PFSK-1 (cell line): ENCODE results near the gene ZNF90.

Source experiments
- TAF1 ChIP-seq: IDR thresholded peaks from 2 replicates; pipeline ENCODE4 v1.6.1; 2012; ENCODE audit warnings: low read length, control low read depth, borderline replicate concordance; ENCODE audit not compliant: insufficient read depth
- TF ChIP-seq, protein P1 (sequence below), 2 experiments: IDR thresholded peaks; 2 replicates each; pipeline versions ENCODE4 v1.6.1 to v1.8.0; 2011 to 2012; ENCODE audit warnings: low read depth in 2 of 2, low read length in 2 of 2, control low read depth in 1 of 2, inconsistent platforms in 1 of 2, mild to moderate bottlenecking in 1 of 2, moderate library complexity in 1 of 2; ENCODE audit not compliant: insufficient read depth in 1 of 2

DNA sequence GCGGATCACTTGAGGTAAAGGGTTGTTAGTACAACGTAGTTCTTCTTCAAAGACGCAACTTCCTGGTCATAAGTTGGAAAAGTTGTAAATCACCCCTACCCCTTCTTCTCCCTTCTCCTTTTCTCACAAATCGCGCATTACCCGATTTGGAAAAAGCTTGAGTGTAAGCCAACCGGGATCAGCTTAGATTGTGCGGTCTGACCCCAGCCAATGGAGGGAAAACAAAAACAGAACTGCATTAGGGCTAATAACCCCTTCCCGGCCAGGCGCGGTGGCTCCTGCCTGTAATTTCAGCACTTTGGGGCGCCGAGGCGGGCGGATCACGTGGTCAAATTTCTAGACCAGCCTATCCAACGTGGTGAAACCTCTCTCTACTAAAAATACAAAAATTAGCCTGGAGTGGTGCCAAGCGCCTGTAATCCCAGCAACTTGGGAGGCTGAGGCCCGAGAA is 806 bp downstream of the ZNF90 start:
- TF ChIP-seq TAF1: no peak
- TF ChIP-seq, protein P1, sequence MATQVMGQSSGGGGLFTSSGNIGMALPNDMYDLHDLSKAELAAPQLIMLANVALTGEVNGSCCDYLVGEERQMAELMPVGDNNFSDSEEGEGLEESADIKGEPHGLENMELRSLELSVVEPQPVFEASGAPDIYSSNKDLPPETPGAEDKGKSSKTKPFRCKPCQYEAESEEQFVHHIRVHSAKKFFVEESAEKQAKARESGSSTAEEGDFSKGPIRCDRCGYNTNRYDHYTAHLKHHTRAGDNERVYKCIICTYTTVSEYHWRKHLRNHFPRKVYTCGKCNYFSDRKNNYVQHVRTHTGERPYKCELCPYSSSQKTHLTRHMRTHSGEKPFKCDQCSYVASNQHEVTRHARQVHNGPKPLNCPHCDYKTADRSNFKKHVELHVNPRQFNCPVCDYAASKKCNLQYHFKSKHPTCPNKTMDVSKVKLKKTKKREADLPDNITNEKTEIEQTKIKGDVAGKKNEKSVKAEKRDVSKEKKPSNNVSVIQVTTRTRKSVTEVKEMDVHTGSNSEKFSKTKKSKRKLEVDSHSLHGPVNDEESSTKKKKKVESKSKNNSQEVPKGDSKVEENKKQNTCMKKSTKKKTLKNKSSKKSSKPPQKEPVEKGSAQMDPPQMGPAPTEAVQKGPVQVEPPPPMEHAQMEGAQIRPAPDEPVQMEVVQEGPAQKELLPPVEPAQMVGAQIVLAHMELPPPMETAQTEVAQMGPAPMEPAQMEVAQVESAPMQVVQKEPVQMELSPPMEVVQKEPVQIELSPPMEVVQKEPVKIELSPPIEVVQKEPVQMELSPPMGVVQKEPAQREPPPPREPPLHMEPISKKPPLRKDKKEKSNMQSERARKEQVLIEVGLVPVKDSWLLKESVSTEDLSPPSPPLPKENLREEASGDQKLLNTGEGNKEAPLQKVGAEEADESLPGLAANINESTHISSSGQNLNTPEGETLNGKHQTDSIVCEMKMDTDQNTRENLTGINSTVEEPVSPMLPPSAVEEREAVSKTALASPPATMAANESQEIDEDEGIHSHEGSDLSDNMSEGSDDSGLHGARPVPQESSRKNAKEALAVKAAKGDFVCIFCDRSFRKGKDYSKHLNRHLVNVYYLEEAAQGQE (IDR thresholded peaks at IDR 0.05; ENCODE audit: insufficient read depth in 1 of 2, low read depth in 2 of 2, low read length in 2 of 2): no peak
